ENCODE data around the gene ORM2.

The ORM2 gene

GRCh38 chr9:114296338-114296737, 33.3 kb upstream of the ORM2 start:
- DNase-seq = no peak

GRCh38 chr9:114299286-114300152, 30.1 kb upstream of the ORM2 start:
- DNase-seq = no peak

DNA sequence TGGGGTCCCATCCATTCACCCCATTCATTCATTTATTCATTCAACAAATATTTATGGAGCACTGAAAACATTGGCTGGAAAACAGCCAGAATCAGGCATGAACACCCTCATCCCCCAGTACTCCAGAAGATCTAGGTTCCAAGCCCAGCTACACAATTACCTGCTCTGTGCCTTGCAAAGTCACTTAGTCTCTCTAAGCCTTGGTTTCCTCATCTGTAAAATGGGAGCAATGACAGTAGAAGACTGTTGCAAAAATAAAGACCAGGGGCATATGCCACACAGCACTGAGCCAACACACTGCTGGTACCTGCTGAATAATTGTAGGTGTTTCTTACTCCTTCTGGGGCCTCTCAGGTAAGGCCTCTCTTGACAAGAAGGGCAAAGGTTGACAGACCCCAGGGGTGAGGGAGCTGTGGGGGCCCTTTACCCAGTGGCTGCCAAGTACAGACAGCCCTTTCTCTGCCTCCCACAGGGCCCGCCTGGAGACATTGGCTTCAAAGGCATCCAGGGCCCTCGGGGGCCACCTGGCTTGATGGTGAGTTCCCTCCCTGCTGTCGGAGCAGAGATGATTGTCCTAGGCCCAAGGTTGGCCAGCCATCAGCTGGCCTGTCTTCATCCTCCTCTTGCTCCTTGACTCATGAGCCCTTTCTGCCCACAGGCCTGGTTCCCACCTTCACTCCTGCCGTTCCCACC, 29.4 kb upstream of the ORM2 start:
- no peak for DNase-seq

DNA sequence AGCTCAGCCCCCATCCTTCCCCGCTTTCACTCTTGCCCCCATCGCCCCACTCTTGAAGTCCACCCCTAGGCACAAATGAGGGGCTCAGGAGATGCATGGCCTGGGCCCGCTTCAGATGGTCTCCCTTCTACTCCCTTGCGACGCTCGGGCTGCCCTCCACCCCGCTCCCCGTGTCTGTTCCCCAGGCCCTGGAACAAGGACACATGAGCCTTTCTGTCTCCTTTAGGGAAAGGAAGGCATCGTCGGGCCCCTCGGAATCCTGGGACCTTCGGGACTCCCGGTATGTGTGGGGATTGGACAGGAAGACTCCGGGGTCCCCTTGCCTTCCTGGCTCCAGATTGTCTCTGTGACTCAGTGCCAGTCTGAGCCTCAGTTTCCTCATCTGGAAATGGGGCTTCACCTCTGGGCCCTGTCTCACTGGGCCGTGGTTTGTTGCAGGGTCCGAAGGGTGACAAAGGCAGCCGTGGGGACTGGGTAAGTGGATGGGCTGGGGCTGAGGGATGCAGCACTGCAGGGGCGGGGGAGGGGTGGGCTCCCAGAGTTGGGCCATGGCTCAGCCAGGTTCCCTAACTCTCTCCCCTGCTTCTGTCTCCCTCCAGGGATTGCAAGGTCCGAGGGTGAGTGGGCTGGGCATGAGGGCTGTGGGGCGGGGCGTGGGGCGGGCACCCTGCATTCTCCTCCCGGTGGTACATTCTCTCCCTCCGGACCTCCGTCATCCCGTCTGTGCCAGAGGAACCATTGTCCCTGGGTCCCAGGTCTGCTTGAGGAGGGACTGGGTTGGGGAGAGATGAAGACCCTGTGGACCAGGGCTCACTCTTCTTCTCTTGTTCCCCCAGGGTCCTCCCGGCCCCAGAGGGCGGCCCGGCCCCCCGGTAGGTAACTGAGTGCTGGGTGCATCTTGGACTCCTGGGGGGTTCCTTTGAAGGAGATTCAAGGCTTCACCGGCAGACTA, 28.5 kb upstream of the ORM2 start:
- DNase-seq = no peak

DNA sequence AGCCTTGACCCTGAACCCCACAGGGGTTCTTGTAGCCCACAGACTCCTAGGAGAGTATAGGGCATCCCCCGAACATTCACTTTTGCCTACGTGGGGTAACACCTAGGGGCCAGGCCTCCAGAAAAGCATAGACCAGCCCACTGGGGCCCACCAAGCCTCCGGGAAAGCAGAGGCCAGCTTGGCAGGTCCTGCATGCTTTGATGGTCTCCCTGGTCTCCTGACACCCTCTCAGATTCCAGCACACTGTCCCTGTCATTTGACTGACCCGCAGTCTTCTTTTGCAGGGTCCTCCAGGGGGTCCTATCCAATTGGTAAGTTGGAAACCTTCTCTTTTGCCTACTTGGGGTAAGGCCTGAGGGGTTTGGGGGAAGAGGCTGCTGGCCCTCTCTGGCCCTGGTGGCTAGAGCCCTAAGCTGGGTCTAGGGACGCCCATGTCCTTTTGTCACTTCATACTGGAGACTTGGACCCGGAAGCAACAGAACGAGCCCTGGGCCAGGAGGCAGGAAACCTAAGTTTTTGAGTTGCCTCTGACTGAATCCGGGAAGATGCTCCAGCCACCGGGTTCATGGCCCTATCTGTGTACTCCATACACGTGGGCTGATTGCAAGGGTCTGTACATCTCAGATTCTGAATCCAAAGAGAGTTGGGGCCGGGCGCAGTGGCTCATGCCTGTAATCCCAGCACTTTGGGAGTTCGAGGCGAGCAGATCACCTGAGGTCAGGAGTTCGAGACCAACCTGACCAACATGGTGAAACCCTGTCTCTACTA, 27.7 kb upstream of the ORM2 start:
- no peak for DNase-seq

DNA sequence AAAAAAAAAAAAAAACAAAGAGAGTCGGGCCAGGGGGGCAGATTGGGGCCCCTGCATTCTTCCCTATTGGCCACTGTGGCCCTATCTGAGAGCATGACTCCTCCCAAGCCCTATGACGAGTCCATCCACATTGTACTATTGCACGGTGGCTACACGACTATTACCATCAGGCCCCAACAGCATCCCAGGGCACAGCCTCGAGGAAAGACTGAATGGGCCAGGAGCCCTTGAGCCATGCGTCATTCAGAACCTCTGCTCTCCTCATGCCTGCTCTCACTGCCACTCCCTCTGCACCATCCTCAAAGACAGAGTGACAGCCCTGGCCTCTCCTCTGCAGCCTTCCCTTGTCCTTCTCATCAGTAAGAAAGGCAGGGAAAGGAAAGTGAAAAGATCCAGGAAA, 26.9 kb upstream of the ORM2 start:
- no peak for DNase-seq

DNA sequence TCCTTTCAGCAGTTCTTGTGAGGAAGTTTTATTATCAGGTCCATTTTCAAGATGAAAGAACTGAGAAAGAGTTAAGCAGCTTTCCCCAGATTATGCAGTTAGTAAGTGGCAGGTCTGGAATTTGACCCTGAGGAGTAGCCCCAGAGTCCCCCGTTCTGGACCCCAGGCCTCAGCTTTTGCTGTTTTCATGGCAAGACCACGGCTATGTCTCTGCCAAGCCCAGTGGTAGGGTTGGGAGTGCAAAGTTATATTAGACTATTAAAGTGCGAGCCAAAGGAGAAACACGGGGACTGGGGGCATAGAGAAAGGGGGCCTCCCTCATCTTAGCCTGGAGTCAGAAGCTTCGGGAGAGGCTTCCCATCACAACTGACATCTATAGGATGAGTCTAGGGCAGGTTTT, 26.1 kb upstream of the ORM2 start:
- DNase-seq = no peak

DNA sequence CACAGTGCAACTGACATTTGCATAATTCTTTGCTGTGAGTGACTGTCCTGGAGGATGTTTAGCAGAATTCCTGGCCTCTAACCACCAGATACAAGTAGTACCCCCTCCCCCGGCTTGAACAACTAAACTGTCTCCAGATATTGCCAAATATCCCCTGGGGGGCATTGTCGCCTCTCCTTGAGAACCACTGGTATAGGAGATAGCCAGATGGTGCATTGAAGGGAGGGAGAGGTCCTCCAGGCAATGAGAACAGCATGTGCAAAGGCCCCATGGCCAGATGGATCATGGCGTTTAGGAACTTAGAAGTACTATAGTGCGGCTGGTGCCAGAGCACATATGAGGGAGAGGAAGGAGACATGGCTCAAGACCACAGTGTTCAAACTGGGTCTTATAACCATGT, 25.7 kb upstream of the ORM2 start:
- DNase-seq = no peak

GRCh38 chr9:114304416-114305188, 25.1 kb upstream of the ORM2 start:
- DNase-seq = no peak

DNA sequence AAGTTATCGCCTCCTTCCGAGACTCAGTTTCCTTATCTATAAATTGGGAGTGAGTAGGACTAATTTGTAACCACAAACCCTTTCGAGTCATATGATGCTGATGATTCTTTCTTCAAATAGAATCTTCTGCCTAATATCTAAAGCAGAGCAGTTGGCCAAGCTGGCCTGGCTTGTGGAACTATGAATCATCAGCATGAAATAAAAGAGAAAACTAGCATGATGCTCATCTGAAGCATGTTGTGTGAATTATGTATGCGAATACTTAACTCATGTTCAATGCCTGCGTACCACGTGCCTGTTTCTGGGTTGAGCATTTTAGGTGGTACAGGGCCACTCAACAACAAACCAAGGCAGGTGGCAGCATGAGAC, 21.8 kb upstream of the ORM2 start:
- DNase-seq = no peak

- no peak for DNase-seq
Measured at GRCh38 chr9:114308361-114308950, 21.2 kb upstream of the ORM2 start.

GRCh38 chr9:114309096-114309495, 20.6 kb upstream of the ORM2 start:
- no peak for DNase-seq

GRCh38 chr9:114310471-114311450, 18.9 kb upstream of the ORM2 start:
- no peak for DNase-seq

DNA sequence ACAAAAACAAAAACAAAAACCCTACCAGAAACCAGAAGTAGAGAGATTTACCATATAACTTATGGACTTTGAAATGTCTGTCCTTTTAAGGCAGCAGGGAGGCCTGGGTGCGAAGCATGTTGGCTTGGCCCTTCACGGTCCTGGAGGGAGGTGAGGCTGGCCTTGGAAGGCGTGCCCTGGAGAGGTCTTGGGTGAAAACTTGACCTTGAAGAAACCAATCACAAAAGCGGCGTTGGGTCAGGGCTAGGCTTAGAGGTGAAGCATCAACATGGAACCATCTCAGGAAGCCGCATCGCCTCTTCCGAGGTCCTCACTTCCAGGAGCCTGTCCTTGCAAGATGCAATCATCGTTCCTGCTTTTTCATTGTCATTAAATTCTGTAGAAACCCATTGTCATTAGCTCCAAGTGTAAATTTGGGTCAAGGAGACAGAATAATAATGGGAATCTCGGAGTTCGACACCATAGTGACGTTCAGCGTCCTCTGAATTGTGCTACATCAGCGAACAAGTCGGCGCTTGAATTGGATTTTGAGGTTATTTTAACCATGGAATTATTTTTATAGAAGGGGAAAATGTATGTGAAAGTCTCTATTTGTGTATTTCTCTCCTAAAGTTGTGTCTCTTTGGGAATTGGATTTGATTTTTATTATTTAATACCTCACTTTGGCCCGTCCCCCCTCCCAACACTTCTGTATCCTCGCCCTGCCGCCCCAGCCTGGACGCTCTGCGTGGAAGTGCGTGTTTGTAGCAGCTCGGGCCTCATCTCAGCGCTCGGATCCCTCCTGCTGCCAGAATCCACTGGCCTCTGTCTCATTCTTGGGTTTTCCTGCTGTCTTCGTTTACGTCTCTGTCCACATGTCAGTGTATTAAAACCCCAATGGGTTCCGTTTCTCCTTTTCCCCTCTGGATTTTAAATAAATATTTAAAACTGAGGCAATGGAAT, 17.8 kb upstream of the ORM2 start:
- DNase-seq = no peak

DNA sequence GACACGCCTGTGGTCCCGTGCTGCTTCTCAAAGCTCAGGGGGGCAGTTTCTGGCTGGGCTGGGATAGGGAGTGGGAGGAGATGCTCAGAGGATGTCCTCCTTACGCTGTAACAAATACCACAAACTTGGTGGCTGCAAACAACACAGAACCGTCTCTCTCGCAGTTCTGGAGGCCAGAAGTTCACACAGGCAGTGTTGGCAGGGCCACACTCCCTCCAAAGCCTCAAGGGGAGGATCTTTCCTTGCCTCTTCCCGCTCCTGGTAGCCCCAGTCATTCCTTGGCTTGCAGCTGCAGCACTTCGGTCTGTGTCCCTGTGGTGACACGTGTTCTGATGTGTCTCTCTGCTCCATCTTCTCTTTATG, 17.2 kb upstream of the ORM2 start:
- DNase-seq = no peak

- DNase-seq = no peak
Measured at GRCh38 chr9:114313186-114313585, 16.5 kb upstream of the ORM2 start.

DNA sequence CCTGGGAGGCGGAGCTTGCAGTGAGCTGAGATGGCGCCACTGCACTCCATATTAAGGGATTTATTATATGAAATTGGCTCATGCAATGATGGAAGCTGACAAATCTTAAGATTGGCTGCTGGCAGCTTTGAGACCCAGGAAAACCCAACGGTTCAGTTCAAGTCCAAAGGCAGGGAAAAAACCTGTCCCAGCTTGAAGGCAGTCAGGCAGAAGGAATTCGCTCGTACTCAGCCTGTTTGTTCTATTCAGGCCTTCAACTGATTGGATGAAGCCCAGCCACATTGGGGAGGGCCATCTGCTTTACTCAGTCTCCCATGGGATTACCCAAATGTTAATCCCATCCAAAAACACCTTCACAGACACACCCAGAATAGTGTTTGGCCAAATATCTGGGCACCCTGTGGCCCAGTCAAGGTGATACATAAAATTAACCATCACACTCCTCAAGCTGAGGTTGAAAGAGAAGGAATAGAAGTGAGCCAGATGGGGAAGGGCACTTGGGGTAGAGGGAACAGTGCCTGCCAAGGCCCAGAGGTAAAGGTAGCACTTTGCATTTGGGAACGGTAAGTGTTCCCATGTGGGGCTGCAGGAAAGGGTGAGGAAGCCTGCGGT, 15.3 kb upstream of the ORM2 start:
- DNase-seq = no peak

All from CD4-positive, alpha-beta T cell treated with Interferon gamma for 1 hour (primary cell).